Neural cell (in vitro differentiated cells): ENCODE results near the gene FGF10.

Experiments used
- EP300 ChIP-seq: fragments of 450-650 bp; conservative IDR thresholded peaks from 2 replicates; pipeline ENCODE4 v1.6.1; 2014; ENCODE audit warnings: antibody characterized with exemption, mild to moderate bottlenecking, moderate library complexity; ENCODE audit not compliant: poor library complexity, severe bottlenecking
- EZH2 ChIP-seq: fragments of 200-600, 300-800 bp; shearing (Covaris generic), sonication (generic); IDR thresholded peaks from 2 replicates; pipeline ENCODE4 v1.6.1; 2014; ENCODE audit warnings: antibody characterized with exemption, low read length, borderline replicate concordance, mild to moderate bottlenecking; ENCODE audit not compliant: insufficient read depth, poor library complexity, severe bottlenecking
- MXI1 ChIP-seq: fragments of 450-650 bp; conservative IDR thresholded peaks from 2 replicates; pipeline ENCODE4 v1.6.1; 2014; ENCODE audit warnings: antibody characterized with exemption, mild to moderate bottlenecking; ENCODE audit not compliant: poor library complexity, severe bottlenecking
- POLR2AphosphoS5 ChIP-seq: IDR thresholded peaks from 2 replicates; pipeline ENCODE4 v1.6.1; 2012
- RAD21 ChIP-seq: fragments of 450-650 bp; conservative IDR thresholded peaks from 2 replicates; pipeline ENCODE4 v1.6.1; 2014; ENCODE audit warnings: antibody characterized with exemption, mild to moderate bottlenecking, moderate library complexity
- SMC3 ChIP-seq: fragments of 450-650 bp; conservative IDR thresholded peaks from 2 replicates; pipeline ENCODE4 v1.6.1; 2014; ENCODE audit warnings: antibody characterized with exemption, mild to moderate bottlenecking, moderate library complexity; ENCODE audit not compliant: poor library complexity
- TAF1 ChIP-seq: IDR thresholded peaks from 2 replicates; pipeline ENCODE4 v1.6.1; 2012; ENCODE audit warnings: low read depth
- TF ChIP-seq, protein P1 (sequence below): fragments of 450-650 bp; IDR thresholded peaks from 2 replicates; pipeline ENCODE4 v1.5.1; 2014; ENCODE audit warnings: antibody characterized with exemption, mild to moderate bottlenecking, moderate library complexity; ENCODE audit not compliant: poor library complexity, severe bottlenecking

DNA sequence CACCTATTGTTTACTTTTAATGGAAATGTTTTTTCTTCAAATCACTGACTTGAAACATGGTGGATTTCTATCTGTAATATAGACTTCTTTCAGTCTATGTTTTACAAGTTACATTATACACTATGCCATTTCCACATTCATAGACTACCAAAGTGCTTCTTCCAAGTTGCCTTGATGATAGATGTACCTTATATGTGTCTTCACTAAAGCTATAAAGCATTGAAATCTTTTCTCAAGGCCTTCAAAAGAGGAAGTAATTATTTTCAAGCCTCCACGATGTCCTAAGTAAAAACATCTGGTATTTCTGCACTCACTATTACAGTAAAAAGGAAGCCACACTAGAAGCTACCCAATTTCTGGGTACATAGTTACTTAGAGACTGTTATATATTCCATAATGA lies 113.3 kb downstream of the FGF10 start:
- TF ChIP-seq, protein P1, sequence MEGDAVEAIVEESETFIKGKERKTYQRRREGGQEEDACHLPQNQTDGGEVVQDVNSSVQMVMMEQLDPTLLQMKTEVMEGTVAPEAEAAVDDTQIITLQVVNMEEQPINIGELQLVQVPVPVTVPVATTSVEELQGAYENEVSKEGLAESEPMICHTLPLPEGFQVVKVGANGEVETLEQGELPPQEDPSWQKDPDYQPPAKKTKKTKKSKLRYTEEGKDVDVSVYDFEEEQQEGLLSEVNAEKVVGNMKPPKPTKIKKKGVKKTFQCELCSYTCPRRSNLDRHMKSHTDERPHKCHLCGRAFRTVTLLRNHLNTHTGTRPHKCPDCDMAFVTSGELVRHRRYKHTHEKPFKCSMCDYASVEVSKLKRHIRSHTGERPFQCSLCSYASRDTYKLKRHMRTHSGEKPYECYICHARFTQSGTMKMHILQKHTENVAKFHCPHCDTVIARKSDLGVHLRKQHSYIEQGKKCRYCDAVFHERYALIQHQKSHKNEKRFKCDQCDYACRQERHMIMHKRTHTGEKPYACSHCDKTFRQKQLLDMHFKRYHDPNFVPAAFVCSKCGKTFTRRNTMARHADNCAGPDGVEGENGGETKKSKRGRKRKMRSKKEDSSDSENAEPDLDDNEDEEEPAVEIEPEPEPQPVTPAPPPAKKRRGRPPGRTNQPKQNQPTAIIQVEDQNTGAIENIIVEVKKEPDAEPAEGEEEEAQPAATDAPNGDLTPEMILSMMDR = no peak
- no peak for TF ChIP-seq POLR2AphosphoS5
- no peak for TF ChIP-seq EZH2
- TF ChIP-seq MXI1 = no peak
- no peak for TF ChIP-seq EP300
- no peak for TF ChIP-seq TAF1
- TF ChIP-seq SMC3 = no peak
- no peak for TF ChIP-seq RAD21
